Stimulated activated CD8-positive, alpha-beta memory T cell treated with anti-CD3 and anti-CD28 coated beads, Interleukin-7, amount 100 ng/mL, for 1 hour (primary cell): ENCODE measurements around the gene DMTF1.
"Not testable (repeated sequence)": the region's sequence is repeated elsewhere in the genome, so short reads cannot be mapped to it uniquely, and the experiment has no call there.

Source experiments
- DNase-seq, 2 donors: peaks; one replicate each; pipeline ENCODE4 v3.0.0-alpha.2; 2020; ENCODE audit warnings: low read depth in 2 of 2

The DMTF1 gene

DNA sequence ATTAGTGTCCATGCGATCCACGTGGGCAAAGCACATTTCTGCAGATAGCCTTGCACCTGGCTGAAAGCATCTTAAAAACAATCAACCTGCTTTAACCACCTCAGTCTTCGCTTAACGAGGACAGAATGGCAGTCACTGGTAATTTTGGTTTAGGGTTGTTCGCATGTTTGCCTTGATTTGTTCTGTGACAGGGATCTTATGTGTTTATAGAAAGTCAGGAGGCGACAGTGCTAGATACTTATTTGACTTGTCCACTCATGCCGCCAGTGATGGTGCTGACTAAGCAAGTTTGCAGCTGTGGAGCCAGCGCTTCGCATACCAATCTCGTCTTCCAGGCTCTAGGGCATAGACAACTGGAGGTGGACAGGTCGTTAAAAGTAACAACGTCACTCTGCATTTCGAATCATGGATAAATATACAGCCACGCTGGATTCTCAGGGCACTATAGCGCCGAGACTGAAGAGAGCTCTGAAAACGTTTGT is 68.5 kb downstream of the DMTF1 start:
- no peak for DNase-seq

DNA sequence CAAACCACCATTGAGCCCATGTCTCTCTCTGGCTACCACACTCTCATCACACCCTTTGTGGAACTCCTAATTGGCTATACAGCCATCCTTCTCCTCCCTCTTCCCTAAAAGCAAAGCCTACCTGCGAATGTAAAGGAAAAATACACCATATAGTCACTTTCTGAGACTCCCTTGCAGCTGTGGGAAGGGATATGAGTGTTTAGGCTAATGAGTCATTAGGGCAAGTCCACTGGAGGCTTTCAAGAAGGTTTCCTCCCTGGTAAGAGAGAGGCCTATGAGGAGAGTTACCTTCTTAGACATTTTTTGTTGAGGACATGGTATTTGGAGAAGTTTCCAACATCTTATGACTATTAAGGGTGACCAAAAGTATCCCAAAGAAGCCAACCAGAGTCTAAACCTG is 71.4 kb downstream of the DMTF1 start:
- no peak for DNase-seq

DNA sequence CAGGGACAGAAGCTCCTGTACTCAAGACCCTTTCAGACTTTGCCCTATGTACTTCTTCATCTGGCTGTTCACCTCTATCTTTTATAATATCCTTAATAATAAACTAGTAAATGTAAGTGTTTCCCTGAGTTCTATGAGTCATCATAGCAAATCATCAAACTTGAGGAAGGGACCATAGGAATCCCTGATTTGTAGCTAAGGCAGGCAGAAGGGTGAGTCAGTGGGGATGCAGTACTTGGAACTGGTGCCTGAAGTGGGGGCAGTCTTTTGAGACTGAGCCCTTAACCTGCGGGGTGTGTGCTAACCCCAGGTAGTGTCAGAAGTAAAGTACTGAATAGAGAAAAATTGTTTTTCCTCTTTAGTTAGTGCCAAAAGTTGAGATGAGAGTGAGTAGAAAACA is 73.4 kb downstream of the DMTF1 start:
- DNase-seq, result no peak

DNA sequence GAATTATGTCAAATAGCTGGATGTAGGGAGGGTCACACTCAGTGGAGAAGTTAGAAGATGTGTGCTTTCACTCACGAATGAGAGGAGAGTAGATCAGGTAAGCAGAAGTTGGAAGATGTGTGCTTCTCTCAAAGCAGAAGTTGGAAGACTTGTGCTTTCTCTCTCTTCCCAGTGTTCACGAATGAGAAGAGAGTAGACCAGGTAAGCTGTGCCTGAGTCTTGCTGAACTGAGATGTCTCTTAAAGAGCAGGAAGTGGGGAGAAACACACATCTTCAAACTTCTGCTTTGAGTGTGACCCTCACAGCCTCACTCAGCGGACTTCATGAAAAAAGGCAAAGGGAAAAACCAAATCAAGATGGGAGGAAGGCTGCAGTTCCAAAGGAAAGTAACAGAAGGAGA is 74.2 kb downstream of the DMTF1 start:
- no peak for DNase-seq

DNA sequence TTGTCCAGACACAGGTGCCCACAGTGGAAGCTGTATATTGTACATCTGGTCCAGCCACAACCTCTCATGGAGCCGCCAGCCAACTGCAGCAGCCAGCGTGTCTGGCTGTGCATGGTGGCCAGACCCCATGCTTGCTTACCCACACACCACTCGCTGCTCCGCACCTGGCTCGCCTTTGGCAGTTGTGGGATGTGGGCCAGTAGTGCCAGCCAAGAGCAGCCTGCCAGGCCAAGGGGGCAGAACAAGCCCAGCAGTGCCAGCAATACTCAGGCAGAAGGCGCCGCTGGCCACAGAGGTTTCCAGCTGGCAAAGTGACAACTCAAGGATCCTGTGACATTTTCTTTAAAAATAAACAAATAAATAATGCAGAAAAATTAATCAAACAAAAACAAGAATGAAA is 79.0 kb downstream of the DMTF1 start:
- no peak for DNase-seq

DNA sequence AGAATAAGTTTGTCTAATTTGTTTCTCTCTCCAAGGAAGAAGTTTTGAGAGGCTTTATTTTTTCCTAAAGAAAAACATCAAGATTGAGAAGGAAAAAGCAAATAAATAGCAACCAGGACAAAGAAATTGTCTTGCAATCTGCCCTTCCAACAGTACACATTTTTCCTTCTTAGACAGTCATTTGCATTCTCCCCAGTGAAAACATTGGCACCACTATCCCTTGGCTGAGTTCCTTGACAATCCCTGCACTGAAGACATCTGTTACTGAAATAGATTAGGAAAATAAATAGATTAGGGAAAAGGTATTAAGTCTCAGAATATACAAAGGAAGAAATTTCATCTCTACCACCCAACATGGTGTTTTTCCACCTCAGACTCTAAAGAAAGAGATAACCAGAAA is 79.5 kb downstream of the DMTF1 start:
- DNase-seq, result no peak

DNA sequence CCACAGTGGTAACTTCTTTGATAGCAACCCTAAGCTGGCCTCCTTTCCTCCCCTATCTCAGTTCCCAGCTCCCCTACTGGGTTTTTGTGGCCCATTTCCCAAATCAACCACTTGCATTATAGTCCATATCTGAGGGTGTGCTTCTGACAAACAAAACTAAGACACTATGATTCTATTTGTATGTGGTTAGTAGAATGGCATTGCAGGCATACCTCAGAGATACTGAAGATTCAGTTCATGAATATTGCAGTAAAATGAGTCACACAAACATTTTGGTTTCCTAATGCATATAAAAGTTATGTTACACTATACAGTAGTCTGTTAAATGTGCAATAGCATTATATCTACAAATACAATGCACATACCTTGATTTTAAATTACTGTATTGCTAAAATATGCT is 82.7 kb downstream of the DMTF1 start:
- DNase-seq, result no peak

DNA sequence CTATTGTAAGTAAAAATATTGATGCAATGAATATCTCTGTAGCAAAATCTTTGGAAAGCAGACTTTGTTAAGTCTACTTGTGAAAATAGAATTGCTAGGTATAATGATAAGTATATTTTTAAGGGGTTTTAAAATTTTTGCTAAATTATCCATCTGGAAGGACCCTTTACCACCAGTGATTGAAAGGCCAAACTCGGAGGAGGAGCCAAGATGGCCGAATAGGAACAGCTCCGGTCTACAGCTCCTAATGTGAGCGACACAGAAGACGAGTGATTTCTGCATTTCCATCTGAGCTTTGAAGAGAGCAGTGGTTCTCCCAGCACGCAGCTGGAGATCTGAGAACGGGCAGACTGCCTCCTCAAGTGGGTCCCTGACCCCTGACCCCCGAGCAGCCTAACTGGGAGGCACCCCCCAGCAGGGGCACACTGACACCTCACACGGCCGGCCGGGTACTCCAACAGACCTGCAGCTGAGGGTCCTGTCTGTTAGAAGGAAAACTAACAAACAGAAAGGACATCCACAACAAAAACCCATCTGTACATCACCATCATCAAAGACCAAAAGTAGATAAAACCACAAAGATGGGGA is 86.3 kb downstream of the DMTF1 start:
- DNase-seq, result not testable (repeated sequence)

DNA sequence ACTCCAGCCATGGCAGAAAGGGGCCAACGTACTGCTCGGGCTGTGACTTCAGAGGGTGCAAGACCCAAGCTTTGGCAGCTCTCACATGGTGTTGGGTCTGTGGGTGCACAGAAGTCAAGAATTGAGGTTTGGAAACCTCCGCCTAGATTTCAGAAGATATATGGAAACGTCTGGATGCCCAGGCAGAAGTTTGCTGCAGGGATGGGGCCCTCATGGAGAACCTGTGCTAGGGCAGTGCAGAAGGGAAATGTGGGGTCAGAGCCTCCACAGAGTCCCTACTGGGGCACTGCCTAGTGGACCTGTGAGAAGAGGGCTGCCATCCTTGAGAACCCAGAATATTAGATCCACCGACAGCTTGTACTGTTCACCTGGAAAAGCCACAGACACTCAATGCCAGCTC is 93.4 kb downstream of the DMTF1 start:
- DNase-seq, result not testable (repeated sequence)
